VCaP (cell line): ENCODE results near the gene DPF3.

Experiments used
- H3K27ac ChIP-seq: fragments of 450-650 bp; 2 replicates; pipeline ENCODE4 v1.5.1; 2017
- TF ChIP-seq, protein P1 (sequence below): fragments of 450-650 bp; conservative IDR thresholded peaks from 2 replicates; pipeline ENCODE4 v1.5.1; 2017; ENCODE audit warnings: mild to moderate bottlenecking, moderate library complexity

The DPF3 gene

GRCh38 chr14:72779679-72780078 is 114.2 kb downstream of the DPF3 start:
- TF ChIP-seq, protein P1, sequence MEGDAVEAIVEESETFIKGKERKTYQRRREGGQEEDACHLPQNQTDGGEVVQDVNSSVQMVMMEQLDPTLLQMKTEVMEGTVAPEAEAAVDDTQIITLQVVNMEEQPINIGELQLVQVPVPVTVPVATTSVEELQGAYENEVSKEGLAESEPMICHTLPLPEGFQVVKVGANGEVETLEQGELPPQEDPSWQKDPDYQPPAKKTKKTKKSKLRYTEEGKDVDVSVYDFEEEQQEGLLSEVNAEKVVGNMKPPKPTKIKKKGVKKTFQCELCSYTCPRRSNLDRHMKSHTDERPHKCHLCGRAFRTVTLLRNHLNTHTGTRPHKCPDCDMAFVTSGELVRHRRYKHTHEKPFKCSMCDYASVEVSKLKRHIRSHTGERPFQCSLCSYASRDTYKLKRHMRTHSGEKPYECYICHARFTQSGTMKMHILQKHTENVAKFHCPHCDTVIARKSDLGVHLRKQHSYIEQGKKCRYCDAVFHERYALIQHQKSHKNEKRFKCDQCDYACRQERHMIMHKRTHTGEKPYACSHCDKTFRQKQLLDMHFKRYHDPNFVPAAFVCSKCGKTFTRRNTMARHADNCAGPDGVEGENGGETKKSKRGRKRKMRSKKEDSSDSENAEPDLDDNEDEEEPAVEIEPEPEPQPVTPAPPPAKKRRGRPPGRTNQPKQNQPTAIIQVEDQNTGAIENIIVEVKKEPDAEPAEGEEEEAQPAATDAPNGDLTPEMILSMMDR = no peak
- H3K27ac ChIP-seq = no peak overlapping the region

GRCh38 chr14:72777636-72778035 is 116.3 kb downstream of the DPF3 start:
- TF ChIP-seq, protein P1 = no peak
- no peak overlapping the region for H3K27ac ChIP-seq

- no peak overlapping the region for H3K27ac ChIP-seq
- TF ChIP-seq, protein P1 = no peak
Observed at GRCh38 chr14:72776701-72777261, 117.1 kb downstream of the DPF3 start.

DNA sequence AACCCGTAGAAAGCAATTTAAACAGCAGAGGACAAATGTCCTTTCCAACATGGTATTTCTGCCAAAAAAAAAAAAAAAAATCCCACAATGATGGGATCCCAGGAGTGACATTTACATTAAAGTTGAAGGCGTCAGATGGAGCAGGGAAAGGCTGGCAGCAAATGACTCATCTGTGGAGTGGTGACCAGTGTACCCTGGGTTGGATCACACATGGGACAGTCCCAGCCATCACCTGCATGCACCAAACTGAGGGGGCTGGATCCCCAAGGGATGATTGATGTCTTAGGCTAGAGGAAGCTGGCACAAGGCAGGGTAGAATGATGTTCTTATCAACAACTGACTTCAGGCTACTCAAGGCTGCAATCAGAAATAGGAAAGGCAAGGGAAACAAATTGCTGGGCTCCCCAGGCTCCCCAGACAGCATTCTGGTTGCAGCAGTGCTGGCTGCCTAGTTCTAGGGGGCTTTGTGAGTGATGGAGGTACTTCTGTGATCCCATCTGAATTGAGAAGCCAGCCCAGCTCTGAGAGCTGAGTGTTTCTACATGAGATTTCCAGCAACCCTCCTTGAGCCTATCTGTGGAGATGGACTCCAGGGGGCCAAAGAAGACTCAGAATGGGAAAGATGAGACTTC is 117.9 kb downstream of the DPF3 start:
- TF ChIP-seq, protein P1 = no peak
- H3K27ac ChIP-seq = no peak overlapping the region

GRCh38 chr14:72774894-72775620 is 118.8 kb downstream of the DPF3 start:
- no peak overlapping the region for H3K27ac ChIP-seq
- TF ChIP-seq, protein P1 = no peak

DNA sequence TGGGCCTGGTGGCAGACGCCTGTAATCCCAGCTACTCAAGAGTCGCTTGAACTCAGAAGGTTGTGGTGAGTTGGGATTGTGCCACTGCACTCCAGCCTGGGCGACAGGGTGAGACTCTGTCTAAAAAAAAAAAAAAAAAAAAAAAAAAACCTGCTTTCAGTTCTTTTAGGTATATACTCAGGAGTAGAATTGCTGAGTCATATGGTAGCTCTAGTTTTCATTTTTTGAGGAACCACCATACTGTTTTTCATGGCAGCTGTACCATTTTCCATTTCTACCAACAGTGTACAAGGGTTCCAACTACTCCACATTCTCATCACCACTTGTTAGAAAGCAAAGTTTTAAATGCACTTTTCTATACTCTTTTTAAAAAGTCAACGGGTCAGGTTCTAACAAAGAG is 119.8 kb downstream of the DPF3 start:
- TF ChIP-seq, protein P1 = no peak
- no peak overlapping the region for H3K27ac ChIP-seq

DNA sequence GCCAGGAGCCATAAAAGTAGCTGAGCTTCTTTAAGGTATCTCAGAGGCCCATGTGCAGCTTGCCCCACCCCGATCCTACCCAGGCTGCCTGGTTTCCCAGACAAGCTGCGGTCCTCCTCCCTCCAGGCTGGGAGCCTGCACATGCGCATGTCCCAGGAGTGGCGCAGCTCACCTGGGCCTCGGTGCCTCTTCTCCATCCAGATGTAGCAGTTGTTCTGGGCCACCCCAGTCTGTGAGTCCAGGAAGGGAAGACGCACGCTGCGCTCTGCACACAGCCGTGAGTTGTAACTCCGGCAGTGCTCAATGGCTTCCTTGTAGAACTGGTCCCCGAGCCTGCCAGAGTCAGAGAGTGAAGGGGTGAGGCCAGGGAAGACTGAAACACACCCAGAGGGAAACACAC is 122.3 kb downstream of the DPF3 start:
- no peak overlapping the region for H3K27ac ChIP-seq
- TF ChIP-seq, protein P1 = no peak
